Eye (tissue), 1 donor: ENCODE data around the gene KRT25.
A peak's percentile ranks its signal among the peaks of the same experiment; 100 is the strongest.
"Not testable (repeated sequence)": the region's sequence is repeated elsewhere in the genome, so short reads cannot be mapped to it uniquely, and the experiment has no call there.

Experiments
- DNase-seq: peaks from one replicate; pipeline ENCODE4 v3.0.0-alpha.2; 2015

KRT25 gene

GRCh38 chr17:40751065-40751464 lies 4.1 kb downstream of the KRT25 start:
- no peak for DNase-seq

GRCh38 chr17:40750391-40750790 lies 4.7 kb downstream of the KRT25 start:
- DNase-seq, result no peak

GRCh38 chr17:40748666-40749065 lies 6.5 kb downstream of the KRT25 start:
- DNase-seq, result not testable (repeated sequence)

- no peak for DNase-seq
These were observed 16.6 kb downstream of the KRT25 start for GRCh38 chr17:40738553-40738952.

GRCh38 chr17:40735016-40735415 lies 20.1 kb downstream of the KRT25 start:
- no peak for DNase-seq

- DNase-seq, result no peak
These were observed 21.1 kb downstream of the KRT25 start for GRCh38 chr17:40734018-40734417.

GRCh38 chr17:40730970-40731369 lies 24.2 kb downstream of the KRT25 start:
- DNase-seq, result peak; percentile 17

- DNase-seq, result no peak
These were observed 27.5 kb downstream of the KRT25 start for GRCh38 chr17:40727447-40728231.

- no peak for DNase-seq
These were observed 28.2 kb downstream of the KRT25 start for GRCh38 chr17:40726919-40727318.

- no peak for DNase-seq
These were observed 30.5 kb downstream of the KRT25 start for GRCh38 chr17:40724656-40725055.

- no peak for DNase-seq
These were observed 32.9 kb downstream of the KRT25 start for GRCh38 chr17:40722241-40722640.

- peak; percentile 17 for DNase-seq
These were observed 34.2 kb downstream of the KRT25 start for GRCh38 chr17:40720899-40721298.

GRCh38 chr17:40718930-40719329 lies 36.2 kb downstream of the KRT25 start:
- DNase-seq, result no peak

- DNase-seq, result no peak
These were observed 37.4 kb downstream of the KRT25 start for GRCh38 chr17:40717776-40718175.

GRCh38 chr17:40714473-40714872 lies 40.7 kb downstream of the KRT25 start:
- no peak for DNase-seq

- no peak for DNase-seq
These were observed 47.4 kb downstream of the KRT25 start for GRCh38 chr17:40707745-40708144.

- no peak for DNase-seq
These were observed 49.5 kb downstream of the KRT25 start for GRCh38 chr17:40705584-40705983.

GRCh38 chr17:40703652-40704051 lies 51.5 kb downstream of the KRT25 start, which contains the start of gene KRT24:
Gene KRT24 (minus strand): TSS chr17:40703752. CDS start chr17:40703693, 59 bp downstream.
- DNase-seq, result no peak

GRCh38 chr17:40702271-40702670 lies 52.9 kb downstream of the KRT25 start:
- no peak for DNase-seq

GRCh38 chr17:40699853-40700252 lies 55.3 kb downstream of the KRT25 start:
- DNase-seq, result peak; percentile 38

GRCh38 chr17:40699371-40699770 lies 55.8 kb downstream of the KRT25 start:
- peak; percentile 64 for DNase-seq
